ENCODE data around the gene S100A13.
"Not testable (repeated sequence)": the region's sequence is repeated elsewhere in the genome, so short reads cannot be mapped to it uniquely, and the experiment has no call there.

S100A13 gene

DNA sequence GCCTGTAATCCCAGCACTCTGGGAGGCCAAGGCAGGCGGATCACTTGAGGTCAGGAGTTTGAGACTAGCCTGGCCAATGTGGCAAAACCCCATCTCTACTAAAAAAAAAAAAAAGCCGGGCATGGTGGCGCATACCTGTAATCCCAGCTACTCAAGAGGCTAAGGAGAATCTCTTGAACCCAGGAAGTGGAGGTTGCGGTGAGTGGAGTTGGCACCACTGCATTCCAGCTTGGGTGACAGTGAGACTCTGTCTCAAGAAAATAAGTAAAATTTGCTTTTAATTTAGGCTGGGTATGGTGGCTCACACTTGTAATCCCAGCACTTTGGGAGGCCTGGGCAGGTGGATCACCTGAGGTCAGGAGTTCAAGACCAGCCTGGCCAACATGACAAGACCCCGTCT, 12.9 kb upstream of the S100A13 start:
- ATAC-seq (replicated peaks) = not testable (repeated sequence)
- H3K4me1 Mint-ChIP-seq = peaks cover 17 to 34% of the 10 kb centered on the region in 2 donors

GRCh38 chr1:153639280-153639679, 12.0 kb upstream of the S100A13 start:
- Mint-ChIP-seq H3K4me3 (no peak overlapping the region), H3K4me1 (peaks cover 15 to 33% of the 10 kb centered on the region in 2 donors), H3K27me3 (no peaks in the 10 kb centered on the region), H3K36me3 (peaks cover 33 to 46% of the 10 kb centered on the region in 2 donors), H3K9me3 (no peaks in the 10 kb centered on the region), H3K27ac (no peak overlapping the region)
- DNase-seq (no peak), ATAC-seq (replicated peaks) (no peak)

More for the DNA sequence above, 12.9 kb upstream of the S100A13 start:
- H3K27me3 Mint-ChIP-seq, DNase-seq, H3K27ac Mint-ChIP-seq, H3K4me3 Mint-ChIP-seq, H3K9me3 Mint-ChIP-seq: not testable (repeated sequence)
- H3K36me3 Mint-ChIP-seq = peaks cover 35 to 52% of the 10 kb centered on the region in 2 donors

- Mint-ChIP-seq H3K27me3 (no peaks in the 10 kb centered on the region), H3K27ac (peak overlapping the region; percentile 37), H3K9me3 (peaks cover 0 to 1% of the 10 kb centered on the region in 2 donors), H3K4me1 (peaks cover 14 to 30% of the 10 kb centered on the region in 2 donors), H3K4me3 (no peak overlapping the region), H3K36me3 (peaks cover 32 to 44% of the 10 kb centered on the region in 2 donors)
- ATAC-seq (replicated peaks) = no peak
- no peak for DNase-seq
Observed at GRCh38 chr1:153638261-153638660, 11.0 kb upstream of the S100A13 start.

GRCh38 chr1:153636312-153636711, 9.0 kb upstream of the S100A13 start:
- H3K9me3 Mint-ChIP-seq = peaks cover 3% of the 10 kb centered on the region in 2 donors

DNA sequence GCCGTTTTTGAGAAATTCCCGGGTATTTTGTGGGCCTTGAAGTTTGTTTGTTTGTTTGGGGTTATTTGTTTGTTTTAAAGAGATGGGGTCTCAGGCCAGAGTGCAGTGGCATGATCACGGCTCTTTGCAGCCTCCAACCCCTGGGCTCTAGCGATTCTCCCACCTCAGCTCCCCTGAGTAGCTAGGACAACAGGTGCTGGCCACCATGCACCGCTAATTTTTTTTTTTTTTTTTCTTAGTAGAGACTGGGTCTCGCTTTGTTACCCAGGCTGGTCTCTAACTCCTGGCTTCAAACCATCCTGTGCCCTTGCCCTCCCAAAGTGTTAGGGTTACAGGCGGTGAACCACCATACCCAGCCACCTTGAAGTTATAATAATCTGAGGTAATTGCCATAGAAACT, 8.6 kb upstream of the S100A13 start:
- H3K36me3 Mint-ChIP-seq = peaks cover 25 to 36% of the 10 kb centered on the region in 2 donors
- DNase-seq (no peak), ATAC-seq (replicated peaks) (no peak)
- peak overlapping the region; percentile 14 for H3K27ac Mint-ChIP-seq
- H3K4me3 Mint-ChIP-seq = peak overlapping the region; percentile 71 to 97
- peaks cover 3% of the 10 kb centered on the region in 2 donors for H3K9me3 Mint-ChIP-seq
- H3K4me1 Mint-ChIP-seq = peaks cover 16 to 36% of the 10 kb centered on the region in 2 donors
- H3K27me3 Mint-ChIP-seq = no peaks in the 10 kb centered on the region

More at GRCh38 chr1:153636312-153636711, 9.0 kb upstream of the S100A13 start:
- peak overlapping the region; percentile 14 for H3K27ac Mint-ChIP-seq
- peak overlapping the region; percentile 71 to 97 for H3K4me3 Mint-ChIP-seq
- no peak for ATAC-seq (replicated peaks)
- DNase-seq = no peak
- peaks cover 27 to 39% of the 10 kb centered on the region in 2 donors for H3K36me3 Mint-ChIP-seq
- H3K27me3 Mint-ChIP-seq = no peaks in the 10 kb centered on the region
- H3K4me1 Mint-ChIP-seq = peaks cover 17 to 40% of the 10 kb centered on the region in 2 donors

DNA sequence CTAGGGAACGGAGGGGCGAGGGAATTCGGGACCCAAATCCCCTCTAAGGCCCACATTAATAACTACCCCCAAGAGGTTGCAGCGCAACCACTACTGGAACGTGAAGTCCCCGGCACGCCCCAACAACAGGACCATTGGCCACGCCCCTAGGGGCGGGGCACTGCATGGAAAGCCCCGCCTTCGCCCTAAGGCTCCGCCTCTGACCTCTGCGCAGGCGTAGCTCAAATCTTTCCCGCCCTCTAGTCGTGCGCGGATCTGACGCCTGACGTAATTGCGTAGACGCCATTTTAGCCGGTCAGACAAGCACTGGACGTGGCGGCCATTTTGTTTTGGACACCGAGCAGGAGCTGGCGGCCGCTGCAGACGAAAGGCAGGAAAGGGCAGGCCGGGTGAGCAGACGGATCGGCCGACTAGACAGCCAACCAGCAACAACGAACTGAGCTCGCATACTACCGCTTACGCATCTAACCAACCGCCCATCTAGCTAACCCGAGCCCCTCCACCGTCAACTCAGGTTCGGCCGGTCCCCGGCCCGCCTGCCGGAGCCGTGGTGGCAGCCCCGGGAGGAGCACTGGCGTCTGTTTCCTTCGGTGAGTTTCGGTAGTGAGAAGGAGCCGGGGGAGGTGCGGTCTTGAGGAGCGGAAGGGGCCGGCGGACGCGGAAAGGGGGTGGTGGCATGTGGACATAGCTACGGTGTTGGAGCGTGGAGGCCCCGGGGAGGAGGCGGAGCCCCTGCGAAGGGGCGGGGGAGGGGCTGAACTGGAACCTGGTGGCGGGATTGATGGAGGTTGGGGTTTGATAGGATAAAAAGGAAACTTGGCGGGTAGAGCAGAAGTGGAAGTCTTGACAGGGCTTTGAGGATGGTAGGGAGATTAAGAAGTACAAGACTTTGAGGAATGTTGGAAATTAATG, 6.7 kb upstream of the S100A13 start, which contains the start of gene CHTOP:
TSS of gene CHTOP (plus strand) at position 313 of the 912 bp plus-strand sequence. CDS start 2,523 bp downstream, outside the sequence.
- peak; percentile 96 for DNase-seq
- Mint-ChIP-seq H3K27ac (peak within 1 kb of the TSS; percentile 99), H3K4me3 (peak within 1 kb of the TSS; percentile 93 to 97), H3K4me1 (peaks cover 17 to 44% of the 10 kb centered on the region in 2 donors), H3K36me3 (peaks cover 25 to 36% of the 10 kb centered on the region in 2 donors), H3K27me3 (no peaks in the 10 kb centered on the region), H3K9me3 (peaks cover 3% of the 10 kb centered on the region in 2 donors)
- ATAC-seq (replicated peaks) = peak; percentile 93

GRCh38 chr1:153633161-153633753, 6.0 kb upstream of the S100A13 start:
- no peaks in the 10 kb centered on the region for H3K27me3 Mint-ChIP-seq
- H3K36me3 Mint-ChIP-seq = peaks cover 25 to 36% of the 10 kb centered on the region in 2 donors
- peaks cover 21 to 52% of the 10 kb centered on the region in 2 donors for H3K4me1 Mint-ChIP-seq
- peak overlapping the region; percentile 99 for H3K27ac Mint-ChIP-seq
- H3K9me3 Mint-ChIP-seq = peaks cover 3% of the 10 kb centered on the region in 2 donors
- DNase-seq (no peak), ATAC-seq (replicated peaks) (peak in 1 of 2 donors; percentile 0)
- peak overlapping the region; percentile 93 to 97 for H3K4me3 Mint-ChIP-seq

GRCh38 chr1:153631047-153632022, 4.0 kb upstream of the S100A13 start:
- ATAC-seq (replicated peaks) (no peak), DNase-seq (no peak)
- Mint-ChIP-seq H3K27ac (no peak overlapping the region), H3K36me3 (peaks cover 16 to 25% of the 10 kb centered on the region in 2 donors), H3K4me3 (no peak overlapping the region), H3K27me3 (peaks cover 0 to 1% of the 10 kb centered on the region in 2 donors), H3K4me1 (peaks cover 28 to 62% of the 10 kb centered on the region in 2 donors), H3K9me3 (peaks cover 3% of the 10 kb centered on the region in 2 donors)

DNA sequence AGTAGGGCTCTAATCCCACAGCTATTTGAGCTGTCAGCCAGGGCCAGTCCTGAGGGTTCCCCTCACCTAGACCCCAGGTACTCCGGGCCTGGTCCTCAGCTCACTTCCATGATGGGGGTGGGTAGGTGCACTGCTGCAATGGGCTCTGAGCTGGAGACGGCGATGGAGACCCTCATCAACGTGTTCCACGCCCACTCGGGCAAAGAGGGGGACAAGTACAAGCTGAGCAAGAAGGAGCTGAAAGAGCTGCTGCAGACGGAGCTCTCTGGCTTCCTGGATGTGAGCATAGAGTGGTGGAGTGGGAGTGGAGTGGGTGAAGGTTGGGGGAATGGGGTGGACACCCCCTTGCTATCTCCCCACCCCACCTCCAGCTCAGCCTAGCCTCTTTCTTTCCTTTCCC, 3.1 kb upstream of the S100A13 start:
- peaks cover 3% of the 10 kb centered on the region in 2 donors for H3K9me3 Mint-ChIP-seq
- H3K4me1 Mint-ChIP-seq = peaks cover 31 to 58% of the 10 kb centered on the region in 2 donors
- H3K36me3 Mint-ChIP-seq = peaks cover 16 to 20% of the 10 kb centered on the region in 2 donors
- H3K27ac Mint-ChIP-seq = no peak overlapping the region
- no peak for DNase-seq
- H3K4me3 Mint-ChIP-seq = no peak overlapping the region
- no peak for ATAC-seq (replicated peaks)
- peaks cover 0 to 4% of the 10 kb centered on the region in 2 donors for H3K27me3 Mint-ChIP-seq

- no peak overlapping the region for H3K4me3 Mint-ChIP-seq
- H3K27ac Mint-ChIP-seq = no peak overlapping the region
- H3K27me3 Mint-ChIP-seq = peaks cover 0 to 4% of the 10 kb centered on the region in 2 donors
- DNase-seq = no peak
- ATAC-seq (replicated peaks) = no peak
- peaks cover 3% of the 10 kb centered on the region in 2 donors for H3K9me3 Mint-ChIP-seq
- H3K4me1 Mint-ChIP-seq = peaks cover 31 to 57% of the 10 kb centered on the region in 2 donors
- H3K36me3 Mint-ChIP-seq = peaks cover 16 to 20% of the 10 kb centered on the region in 2 donors
Observed at GRCh38 chr1:153629971-153630370, 2.7 kb upstream of the S100A13 start.

- Mint-ChIP-seq H3K4me3 (no peak overlapping the region), H3K27me3 (peaks cover 0 to 4% of the 10 kb centered on the region in 2 donors), H3K27ac (peak overlapping the region; percentile 33), H3K36me3 (peaks cover 14 to 17% of the 10 kb centered on the region in 2 donors), H3K4me1 (peaks cover 31 to 57% of the 10 kb centered on the region in 2 donors), H3K9me3 (peaks cover 3% of the 10 kb centered on the region in 2 donors)
- no peak for ATAC-seq (replicated peaks)
- DNase-seq = no peak
Observed at GRCh38 chr1:153629343-153629665, 2.0 kb upstream of the S100A13 start.

DNA sequence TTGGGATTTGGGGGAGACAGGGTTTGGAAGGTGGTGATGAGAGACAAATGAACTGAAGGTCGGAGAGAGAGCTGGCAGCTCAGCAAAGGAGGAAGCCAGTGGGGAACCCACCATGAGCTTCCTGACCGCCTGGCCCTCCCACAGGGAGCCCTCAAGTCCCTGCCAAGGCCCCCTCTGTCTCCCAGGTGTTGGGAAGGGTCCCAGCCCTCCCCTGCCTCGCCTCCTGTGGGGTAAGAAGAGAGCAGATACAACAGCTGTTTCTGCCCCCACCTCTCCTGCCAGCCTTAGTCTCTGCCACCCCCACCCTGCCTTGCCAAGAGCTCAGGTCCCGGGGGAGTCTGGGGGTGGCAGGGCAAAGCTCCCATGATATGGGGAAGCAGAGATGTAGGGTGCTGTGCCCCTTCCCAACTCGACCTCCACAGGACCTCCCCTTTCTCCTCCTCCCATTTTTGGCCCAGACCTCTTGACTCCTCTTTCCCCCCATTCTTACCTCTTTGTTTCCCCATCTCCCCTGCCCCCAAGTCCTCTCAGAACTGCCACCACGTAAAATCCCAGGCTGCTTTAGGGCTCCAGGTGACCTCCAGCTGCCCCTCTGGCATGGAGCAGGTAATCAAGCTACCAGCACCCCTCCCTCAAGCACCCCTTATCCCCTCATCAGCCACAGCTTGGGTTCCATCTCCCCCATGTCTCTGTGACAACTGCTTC, 1.5 kb upstream of the S100A13 start:
- Mint-ChIP-seq H3K27ac (peak overlapping the region; percentile 33), H3K4me3 (no peak overlapping the region), H3K4me1 (peaks cover 31 to 56% of the 10 kb centered on the region in 2 donors), H3K27me3 (peaks cover 0 to 4% of the 10 kb centered on the region in 2 donors), H3K36me3 (peaks cover 10 to 12% of the 10 kb centered on the region in 2 donors), H3K9me3 (peaks cover 3% of the 10 kb centered on the region in 2 donors)
- no peak for DNase-seq
- no peak for ATAC-seq (replicated peaks)
